ENCODE data around the gene ZNF580.

GRCh38 chr19:55689411-55690108 is 48.8 kb downstream of the ZNF580 start:
- no peak for TF ChIP-seq CTCF (conservative IDR thresholded peaks at IDR 0.05; ENCODE audit: low read length)
- no peak for TF ChIP-seq EZH2phosphoT487 (IDR thresholded peaks at IDR 0.05; ENCODE audit: borderline replicate concordance, low read depth, low read length)

Measured in OCI-LY7 (cell line).